H9 (cell line): ENCODE results near the gene SLC16A11. TPM values are rescaled to one million over a fixed set of nuclear protein-coding genes. Genes with fewer than 3 reads are reported as not detected.
A peak's percentile ranks its signal among the peaks of the same experiment; 100 is the strongest.

Source experiments
- DNase-seq: peaks from one replicate; pipeline ENCODE4 v3.0.0-alpha.2; 2017
- H2AFZ ChIP-seq: one replicate; pipeline ENCODE4 v1.6.1; 2013; ENCODE audit warnings: mild to moderate bottlenecking, low read length, control low read depth, moderate library complexity
- H2AK5ac ChIP-seq: 2 replicates; pipeline ENCODE4 v1.6.1; 2013; ENCODE audit warnings: low read length, control low read depth, mixed read lengths; ENCODE audit not compliant: insufficient read length
- H2BK120ac ChIP-seq: one replicate; pipeline ENCODE4 v1.6.1; 2013; ENCODE audit warnings: low read depth, mild to moderate bottlenecking, low read length, control low read depth, inconsistent platforms; ENCODE audit not compliant: poor library complexity, severe bottlenecking
- H2BK12ac ChIP-seq: 2 replicates; pipeline ENCODE4 v1.6.1; 2013; ENCODE audit warnings: low read length, control low read depth, mixed read lengths, low read depth; ENCODE audit not compliant: insufficient read length
- H2BK15ac ChIP-seq: 2 replicates; pipeline ENCODE4 v1.6.1; 2013; ENCODE audit warnings: low read depth, low read length, control low read depth
- H2BK20ac ChIP-seq: one replicate; pipeline ENCODE4 v1.6.1; 2013; ENCODE audit warnings: low read depth, mild to moderate bottlenecking, low read length, control low read depth, inconsistent platforms; ENCODE audit not compliant: poor library complexity, severe bottlenecking
- H2BK5ac ChIP-seq: 2 replicates; pipeline ENCODE4 v1.6.1; 2013; ENCODE audit warnings: low read length, control low read depth, mixed read lengths; ENCODE audit not compliant: insufficient read length
- H3K14ac ChIP-seq: 2 replicates; pipeline ENCODE4 v1.6.1; 2013; ENCODE audit warnings: low read length, control low read depth; ENCODE audit not compliant: insufficient read depth
- H3K18ac ChIP-seq: 2 replicates; pipeline ENCODE4 v1.6.1; 2013; ENCODE audit warnings: low read depth, mild to moderate bottlenecking, mixed read lengths, low read length, control low read depth; ENCODE audit not compliant: insufficient read length
- H3K23ac ChIP-seq: 2 replicates; pipeline ENCODE4 v1.6.1; 2013; ENCODE audit warnings: low read length, control low read depth, mixed read lengths, low read depth; ENCODE audit not compliant: insufficient read length
- H3K23me2 ChIP-seq: 2 replicates; pipeline ENCODE4 v1.6.1; 2013; ENCODE audit warnings: low read depth, mild to moderate bottlenecking, mixed read lengths, low read length, control low read depth; ENCODE audit not compliant: insufficient read length, poor library complexity, severe bottlenecking
- H3K27ac ChIP-seq: 2 replicates; pipeline ENCODE4 v1.5.1; 2013; ENCODE audit warnings: low read length, control low read depth, mixed read lengths, low read depth; ENCODE audit not compliant: insufficient read length
- H3K27me3 ChIP-seq: 2 replicates; pipeline ENCODE4 v1.6.1; 2013; ENCODE audit warnings: low read length, control low read depth, inconsistent platforms; ENCODE audit not compliant: insufficient read depth
- H3K4ac ChIP-seq: 2 replicates; pipeline ENCODE4 v1.6.1; 2013; ENCODE audit warnings: low read depth, mild to moderate bottlenecking, control low read depth, inconsistent platforms, low read length, moderate library complexity
- H3K4me1 ChIP-seq: 2 replicates; pipeline ENCODE4 v1.6.1; 2013; ENCODE audit warnings: low read length, control low read depth, inconsistent platforms; ENCODE audit not compliant: insufficient read depth
- H3K4me2 ChIP-seq: 2 replicates; pipeline ENCODE4 v1.6.1; 2013; ENCODE audit warnings: low read length, control low read depth, mixed read lengths; ENCODE audit not compliant: insufficient read length, insufficient read depth
- H3K56ac ChIP-seq: 2 replicates; pipeline ENCODE4 v1.6.1; 2013; ENCODE audit warnings: low read depth, mild to moderate bottlenecking, mixed read lengths, low read length, control low read depth; ENCODE audit not compliant: insufficient read length
- H3K79me1 ChIP-seq: 2 replicates; pipeline ENCODE4 v1.6.1; 2013; ENCODE audit warnings: low read depth, mild to moderate bottlenecking, moderate library complexity, low read length, control low read depth, inconsistent platforms; ENCODE audit not compliant: insufficient read depth, poor library complexity, severe bottlenecking
- H3K79me2 ChIP-seq: 2 replicates; pipeline ENCODE4 v1.6.1; 2013; ENCODE audit warnings: low read length, control low read depth, inconsistent platforms; ENCODE audit not compliant: insufficient read depth
- H3K9ac ChIP-seq: 2 replicates; pipeline ENCODE4 v1.6.1; 2013; ENCODE audit warnings: low read length, control low read depth, mixed read lengths; ENCODE audit not compliant: insufficient read length; ENCODE audit errors: extremely low read depth
- H3K9me3 ChIP-seq: one replicate; pipeline ENCODE4 v1.6.1; 2013; ENCODE audit warnings: low read depth, low read length, inconsistent platforms; ENCODE audit not compliant: control insufficient read depth
- H3T11ph ChIP-seq: one replicate; pipeline ENCODE4 v1.6.1; 2013; ENCODE audit warnings: mild to moderate bottlenecking, low read length, control low read depth, inconsistent platforms
- H4K20me1 ChIP-seq: one replicate; pipeline ENCODE4 v1.6.1; 2013; ENCODE audit not compliant: control insufficient read depth, insufficient read length, insufficient read depth
- H4K5ac ChIP-seq: 2 replicates; pipeline ENCODE4 v1.6.1; 2013; ENCODE audit warnings: low read depth, mild to moderate bottlenecking, mixed read lengths, low read length, control low read depth; ENCODE audit not compliant: insufficient read length
- H4K8ac ChIP-seq: replicated peaks from 2 replicates; pipeline ENCODE4 v1.6.1; 2013; ENCODE audit warnings: low read length, control low read depth, mixed read lengths, low read depth; ENCODE audit not compliant: insufficient read length
- H4K91ac ChIP-seq: 2 replicates; pipeline ENCODE4 v1.6.1; 2013; ENCODE audit warnings: low read depth, mild to moderate bottlenecking, moderate library complexity, mixed read lengths, low read length, control low read depth; ENCODE audit not compliant: insufficient read length
- H3K27ac Mint-ChIP-seq, 3 experiments: 2 replicates in 2 of 3; 3 replicates in 1 of 3; pipeline ENCODE4 v1.8.0; 2020 to 2021; ENCODE audit warnings: mixed read lengths in 3 of 3, mild to moderate bottlenecking in 1 of 3, moderate library complexity in 1 of 3
- H3K27me3 Mint-ChIP-seq: 2 replicates; pipeline ENCODE4 v1.8.0; 2021; ENCODE audit warnings: low read depth, mild to moderate bottlenecking, moderate library complexity, mixed read lengths
- H3K36me3 Mint-ChIP-seq, 3 experiments: 2 replicates in 2 of 3; 3 replicates in 1 of 3; pipeline ENCODE4 v1.8.0; 2020 to 2021; ENCODE audit warnings: low read depth in 3 of 3, mixed read lengths in 3 of 3; ENCODE audit not compliant: insufficient read depth in 1 of 3
- H3K4me1 Mint-ChIP-seq, 2 experiments: 2 replicates each; pipeline ENCODE4 v1.8.0; 2020; ENCODE audit warnings: mixed read lengths in 2 of 2
- H3K4me3 Mint-ChIP-seq, 2 experiments: 2 replicates in 1 of 2; 3 replicates in 1 of 2; pipeline ENCODE4 v1.8.0; 2020 to 2021; ENCODE audit warnings: mild to moderate bottlenecking in 2 of 2, mixed read lengths in 2 of 2, moderate library complexity in 1 of 2
- H3K9me3 Mint-ChIP-seq, 2 experiments: 2 replicates in 1 of 2; 3 replicates in 1 of 2; pipeline ENCODE4 v1.8.0; 2020; ENCODE audit warnings: mild to moderate bottlenecking in 2 of 2, mixed read lengths in 2 of 2, moderate library complexity in 1 of 2
- CTCF ChIP-seq: fragments of 200-600 bp; sonication (generic); conservative IDR thresholded peaks from 3 replicates; pipeline ENCODE4 v1.8.0; 2021; ENCODE audit warnings: antibody characterized with exemption, mild to moderate bottlenecking
- WGBS: extraction: QIAGEN DNeasy Blood & Tissue Kit; methylation state at CpG from one replicate; pipeline ENCODE4 v1.1.7; 2013; ENCODE audit warnings: missing lambda C conversion rate, low lambda C conversion rate, mixed read lengths; ENCODE audit not compliant: insufficient read length; ENCODE audit errors: extremely low coverage; 5-methylcytosine and 5-hydroxymethylcytosine counted together
- total RNA-seq: library from RNA; stranded (reverse); gene quantifications from 2 replicates; pipeline ENCODE4 v1.2.1, GENCODE V29; 2021

Gene SLC16A11
- total RNA-seq, 1 experiment from 2014 or later, result 0.13 TPM

- H2AFZ ChIP-seq, result no peak overlapping the region
These were observed 29.5 kb downstream of the SLC16A11 start for GRCh38 chr17:7014261-7014994.

More at GRCh38 chr17:7014261-7014994, 29.5 kb downstream of the SLC16A11 start:
- H3K4me1 Mint-ChIP-seq, result peaks cover 24 to 48% of the 10 kb centered on the region in 2 experiments
- peak; percentile 98 for DNase-seq
- no peak overlapping the region for H2BK20ac ChIP-seq
- peak overlapping the region; percentile 70 for H3K4me2 ChIP-seq
- peaks cover 5 to 27% (median 7%) of the 10 kb centered on the region in 3 experiments; a peak in 6 of 7 replicates for H3K36me3 Mint-ChIP-seq
- peak overlapping the region; percentile 30 for H3K9ac ChIP-seq
- no peak overlapping the region for H3K56ac ChIP-seq
- H4K8ac ChIP-seq, result no peak overlapping the region
- no peak overlapping the region for H3K27ac ChIP-seq
- peak overlapping the region; percentile 65 to 98 (median 98); a peak in 5 of 7 replicates for H3K27ac Mint-ChIP-seq
- peak overlapping the region; percentile 93 to 97 for H3K4me3 Mint-ChIP-seq
- H3K27me3 ChIP-seq, result no peaks in the 10 kb centered on the region
- no peak overlapping the region for H2BK120ac ChIP-seq
- H3K9me3 Mint-ChIP-seq, result no peaks in the 10 kb centered on the region
- H3K79me2 ChIP-seq, result no peaks in the 10 kb centered on the region; the same call in 1 of the 2 replicates
- no peaks in the 10 kb centered on the region for H3K9me3 ChIP-seq
- peaks cover 11% of the 10 kb centered on the region for H3K79me1 ChIP-seq
- H4K20me1 ChIP-seq, result no peaks in the 10 kb centered on the region
- peak overlapping the region; percentile 63 for H3K18ac ChIP-seq
- H4K91ac ChIP-seq, result no peak overlapping the region
- H3K4ac ChIP-seq, result no peak overlapping the region
- no peak overlapping the region for H2BK5ac ChIP-seq
- H3K23ac ChIP-seq, result no peak overlapping the region
- H2BK12ac ChIP-seq, result no peak overlapping the region
- no peaks in the 10 kb centered on the region for H3K4me1 ChIP-seq
- no peak overlapping the region for H2BK15ac ChIP-seq
- no peaks in the 10 kb centered on the region; the same call in 1 of the 2 replicates for H3K27me3 Mint-ChIP-seq
- H2AK5ac ChIP-seq, result no peak overlapping the region
- no peak overlapping the region for H3T11ph ChIP-seq
- no CpG with 5 or more reads among the region's 75 CpGs for WGBS
- H3K14ac ChIP-seq, result no peak overlapping the region; the same call in 1 of the 2 replicates
- H4K5ac ChIP-seq, result no peak overlapping the region
- peak; percentile 79 for TF ChIP-seq CTCF
- peaks cover 13% of the 10 kb centered on the region for H3K23me2 ChIP-seq
